NCI-H2196 (cell line): ENCODE results near the gene CELSR2.
A peak's percentile ranks its signal among the peaks of the same experiment; 100 is the strongest.
"Not testable (repeated sequence)": the region's sequence is repeated elsewhere in the genome, so short reads cannot be mapped to it uniquely, and the experiment has no call there.

Source experiments
- DNase-seq: peaks from one replicate; lab custom pipeline; 2025; ENCODE audit not compliant: unreplicated experiment; lab: John Stamatoyannopoulos, UW

Gene CELSR2

DNA sequence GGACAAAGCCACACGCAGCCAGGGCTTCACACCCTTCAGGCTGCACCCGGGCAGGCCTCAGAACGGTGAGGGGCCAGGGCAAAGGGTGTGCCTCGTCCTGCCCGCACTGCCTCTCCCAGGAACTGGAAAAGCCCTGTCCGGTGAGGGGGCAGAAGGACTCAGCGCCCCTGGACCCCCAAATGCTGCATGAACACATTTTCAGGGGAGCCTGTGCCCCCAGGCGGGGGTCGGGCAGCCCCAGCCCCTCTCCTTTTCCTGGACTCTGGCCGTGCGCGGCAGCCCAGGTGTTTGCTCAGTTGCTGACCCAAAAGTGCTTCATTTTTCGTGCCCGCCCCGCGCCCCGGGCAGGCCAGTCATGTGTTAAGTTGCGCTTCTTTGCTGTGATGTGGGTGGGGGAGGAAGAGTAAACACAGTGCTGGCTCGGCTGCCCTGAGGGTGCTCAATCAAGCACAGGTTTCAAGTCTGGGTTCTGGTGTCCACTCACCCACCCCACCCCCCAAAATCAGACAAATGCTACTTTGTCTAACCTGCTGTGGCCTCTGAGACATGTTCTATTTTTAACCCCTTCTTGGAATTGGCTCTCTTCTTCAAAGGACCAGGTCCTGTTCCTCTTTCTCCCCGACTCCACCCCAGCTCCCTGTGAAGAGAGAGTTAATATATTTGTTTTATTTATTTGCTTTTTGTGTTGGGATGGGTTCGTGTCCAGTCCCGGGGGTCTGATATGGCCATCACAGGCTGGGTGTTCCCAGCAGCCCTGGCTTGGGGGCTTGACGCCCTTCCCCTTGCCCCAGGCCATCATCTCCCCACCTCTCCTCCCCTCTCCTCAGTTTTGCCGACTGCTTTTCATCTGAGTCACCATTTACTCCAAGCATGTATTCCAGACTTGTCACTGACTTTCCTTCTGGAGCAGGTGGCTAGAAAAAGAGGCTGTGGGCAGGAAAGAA lies 25.5 kb downstream of the CELSR2 start:
- DNase-seq: peak; percentile 60

DNA sequence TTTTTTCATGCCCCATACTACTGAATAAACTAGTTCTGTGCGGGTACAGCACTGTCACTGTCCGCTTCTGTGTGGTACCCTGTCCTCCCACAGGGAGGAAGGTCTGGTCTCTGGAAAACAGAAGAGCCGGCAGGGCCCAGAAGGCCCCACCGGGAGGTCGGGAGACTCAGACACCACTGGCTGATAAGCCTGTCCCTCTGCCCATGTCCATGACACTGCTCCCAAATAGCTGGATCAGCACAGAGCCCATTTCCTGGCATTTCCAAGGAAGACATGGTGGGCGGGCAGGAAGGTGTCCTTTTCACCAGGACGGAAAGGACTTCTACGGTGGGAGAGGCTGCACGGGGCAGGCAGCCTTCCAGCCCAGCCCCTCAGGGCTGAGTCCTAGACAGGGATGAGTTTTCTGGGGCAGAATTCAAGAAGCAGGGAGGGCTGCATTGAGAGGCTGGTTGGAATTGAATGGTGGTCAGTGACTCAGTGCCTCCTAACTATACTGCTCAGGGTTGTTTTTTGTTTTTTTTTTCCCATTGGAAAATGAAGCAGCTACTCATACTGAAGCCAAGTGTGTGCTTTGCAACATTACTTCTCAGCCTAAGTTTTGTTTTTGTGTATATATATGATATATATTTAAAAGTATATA lies 26.5 kb downstream of the CELSR2 start:
- DNase-seq: no peak

DNA sequence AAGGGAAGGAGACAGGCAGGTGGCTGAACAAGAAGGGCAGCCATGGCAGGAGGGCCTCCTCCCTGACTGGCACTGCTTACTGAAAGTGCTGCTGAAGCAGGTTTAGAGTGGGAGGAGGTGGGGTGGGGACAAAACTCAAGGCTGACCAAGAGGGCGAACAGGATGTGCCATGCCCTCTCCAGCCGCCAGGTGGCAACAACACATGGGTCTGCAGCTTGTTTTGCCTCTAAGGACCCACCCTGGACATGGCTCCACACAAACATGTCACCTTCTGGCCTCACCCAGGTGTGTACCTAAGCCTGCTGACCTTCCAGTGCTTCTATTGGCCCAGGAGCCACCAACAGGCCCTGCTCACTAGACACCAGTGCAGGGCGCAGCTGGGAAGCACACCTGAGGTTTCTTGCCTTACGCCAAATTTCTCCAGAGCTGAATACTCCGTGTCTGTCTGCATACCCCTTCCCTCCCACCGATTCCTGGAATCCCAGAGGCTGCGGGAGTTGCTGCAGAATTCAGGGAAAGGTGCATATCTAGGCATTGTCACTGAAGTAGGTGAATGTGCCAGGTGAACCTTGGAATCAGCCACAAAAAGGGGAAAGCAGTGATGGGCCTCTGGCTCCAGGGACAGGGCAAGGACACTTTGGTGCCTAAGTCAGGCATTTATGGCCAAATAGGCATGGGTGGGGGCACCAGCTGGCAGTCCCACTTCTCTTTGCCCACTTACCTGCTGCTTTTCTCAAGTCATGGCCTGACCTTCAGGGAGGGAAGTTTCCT lies 28.3 kb downstream of the CELSR2 start:
- peak; percentile 83 for DNase-seq

DNA sequence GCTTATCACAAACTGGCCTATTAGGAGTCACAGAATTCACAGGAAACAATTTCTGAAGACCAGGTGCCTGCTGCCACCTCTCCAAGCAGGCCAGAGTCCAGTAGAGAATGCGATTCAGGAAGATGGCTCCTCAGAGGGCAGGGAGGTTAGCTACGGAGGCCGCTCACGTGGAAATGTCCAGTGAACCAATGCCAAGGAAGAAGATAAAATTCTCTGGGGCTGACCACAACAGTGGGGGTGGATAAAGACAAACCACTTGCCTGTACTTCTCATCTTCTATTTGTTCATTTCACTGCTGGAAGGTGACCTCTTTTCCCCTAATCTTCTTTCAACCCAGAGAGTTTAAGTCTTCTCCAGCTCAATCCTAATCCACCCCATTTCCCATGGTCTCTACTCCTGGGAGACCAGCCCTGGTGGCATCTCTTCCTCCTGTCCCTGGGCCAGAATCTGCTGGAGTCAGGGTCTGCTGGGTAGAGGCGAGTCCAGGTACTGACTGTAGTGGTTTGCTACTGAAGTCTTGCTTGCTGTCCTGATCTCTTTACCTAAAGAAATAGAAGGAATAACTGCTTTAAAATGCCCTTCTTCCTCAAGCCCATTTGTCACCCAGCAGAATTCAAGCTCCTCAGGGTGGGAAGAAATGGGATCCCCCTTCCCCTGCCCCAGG lies 30.4 kb downstream of the CELSR2 start:
- no peak for DNase-seq

DNA sequence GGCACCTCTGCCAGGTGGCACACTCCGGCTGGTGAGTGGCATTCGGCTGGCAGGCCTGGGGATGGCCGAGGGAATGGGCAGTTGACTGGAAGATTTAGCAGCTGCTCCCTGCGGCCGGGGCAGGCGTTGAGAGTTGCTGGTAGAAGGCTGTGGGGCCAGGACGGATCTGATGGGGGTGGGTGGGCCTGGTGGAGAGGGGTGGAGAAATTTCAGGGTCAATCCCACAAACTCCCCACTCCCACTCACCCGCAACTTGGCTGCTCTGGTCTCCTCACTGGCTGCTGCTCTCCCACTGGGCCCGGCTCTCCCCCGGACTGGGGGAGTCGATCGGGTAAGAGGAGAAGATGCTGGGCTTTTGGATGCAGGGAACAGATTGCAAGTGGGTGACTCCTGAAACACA lies 31.5 kb downstream of the CELSR2 start:
- DNase-seq: no peak

DNA sequence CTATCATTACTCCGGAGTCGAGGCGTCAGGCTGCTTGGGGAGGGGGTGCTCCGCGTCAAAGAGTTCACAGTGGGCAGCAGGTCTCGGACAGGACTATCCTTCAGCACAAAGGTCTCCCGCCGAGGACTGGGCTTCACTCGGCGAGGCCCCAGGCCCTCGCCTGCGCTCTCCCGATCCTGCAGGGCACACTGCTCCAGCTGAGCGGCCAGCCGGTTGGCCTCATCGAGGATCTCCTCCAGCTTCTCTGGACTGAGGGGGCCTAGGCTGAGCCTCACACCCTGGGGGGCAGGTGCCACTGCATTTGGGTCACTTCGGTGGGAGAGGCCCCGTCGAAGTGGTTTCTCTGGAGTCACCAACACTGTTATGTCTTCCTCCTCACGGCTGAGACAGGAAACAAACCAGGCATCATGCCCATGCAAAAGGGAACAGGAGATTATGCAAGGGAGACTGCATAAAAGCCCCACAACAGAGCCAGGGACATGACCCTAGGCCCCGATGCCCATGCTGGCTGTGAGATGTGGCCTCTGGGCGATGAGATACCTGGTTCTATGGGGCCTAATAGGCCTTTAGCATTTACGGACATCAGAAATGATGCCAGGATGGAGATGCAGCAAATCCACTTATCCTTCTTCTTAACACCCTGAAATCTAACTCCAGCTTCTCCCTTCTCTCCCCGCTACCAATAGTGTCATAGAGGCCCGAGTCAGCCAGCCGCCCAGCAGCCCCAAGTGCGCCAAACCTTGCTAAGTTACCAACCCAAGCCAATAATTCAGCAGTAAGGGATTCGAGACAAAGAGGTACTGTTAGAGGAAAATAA lies 32.5 kb downstream of the CELSR2 start:
- DNase-seq: no peak

DNA sequence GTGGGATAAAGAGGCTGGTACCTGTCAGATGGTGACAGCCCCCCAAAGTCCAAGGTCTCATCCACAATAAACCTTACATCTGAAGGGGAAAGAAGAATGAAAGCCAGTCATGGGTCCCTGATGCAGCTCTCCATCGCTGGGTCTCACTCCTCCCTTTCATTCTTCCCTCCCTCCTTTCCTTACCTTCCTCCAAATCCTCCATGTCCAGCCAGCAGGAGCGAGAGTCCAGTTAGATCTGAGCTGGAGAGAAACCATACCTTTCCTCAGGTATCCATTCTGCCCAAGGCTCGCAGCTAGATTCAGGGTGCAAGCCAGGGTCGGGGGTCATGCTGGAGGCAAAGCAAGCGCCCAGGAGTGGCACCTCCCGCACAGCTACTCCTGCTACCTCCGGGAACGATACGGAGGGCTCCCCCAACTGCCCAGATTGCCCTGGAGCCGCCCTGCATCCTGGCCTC lies 33.2 kb downstream of the CELSR2 start:
- no peak for DNase-seq

DNA sequence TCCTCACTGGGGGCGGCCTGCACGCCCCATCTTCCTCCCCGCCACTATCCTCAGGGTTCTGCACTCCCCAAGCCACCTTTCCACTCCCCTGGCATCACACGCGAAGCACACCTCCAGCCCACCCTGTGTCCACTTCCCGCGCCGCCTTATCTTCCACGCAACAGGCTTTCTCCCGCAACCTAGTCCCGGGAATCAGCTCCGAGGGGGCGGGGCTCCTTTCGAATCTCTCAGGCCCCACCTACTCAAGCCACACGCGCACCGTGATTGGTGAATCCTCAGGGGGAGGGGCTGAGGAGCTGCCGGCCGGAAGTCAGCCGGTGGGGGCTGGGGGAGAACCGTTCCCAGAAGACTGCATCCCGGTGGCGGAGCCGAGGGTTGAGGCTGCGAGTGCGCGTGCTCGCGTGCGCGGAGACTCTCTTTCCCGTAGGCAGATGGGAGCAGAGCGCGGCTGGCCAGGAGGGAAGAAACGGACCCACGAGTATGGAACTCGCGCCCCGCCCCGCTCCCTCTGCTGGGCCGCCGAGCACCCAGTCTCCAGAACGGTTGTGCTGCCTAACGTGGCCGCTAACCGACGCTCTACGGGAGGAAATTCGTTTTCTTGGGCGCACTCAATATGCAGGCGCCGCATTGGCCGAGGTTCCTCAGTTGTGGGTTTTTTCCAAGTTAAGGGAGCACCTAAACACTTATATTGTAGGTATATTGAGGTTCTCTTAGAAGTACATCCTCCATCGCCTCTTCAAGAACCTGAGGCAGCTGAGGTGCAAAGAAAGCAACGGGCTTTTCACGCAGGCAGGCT lies 33.8 kb downstream of the CELSR2 start, which contains the start of gene PSRC1:
Gene PSRC1, minus strand, starts transcription at position 194 of the 796 bp plus-strand sequence.
- DNase-seq: peak; percentile 97

DNA sequence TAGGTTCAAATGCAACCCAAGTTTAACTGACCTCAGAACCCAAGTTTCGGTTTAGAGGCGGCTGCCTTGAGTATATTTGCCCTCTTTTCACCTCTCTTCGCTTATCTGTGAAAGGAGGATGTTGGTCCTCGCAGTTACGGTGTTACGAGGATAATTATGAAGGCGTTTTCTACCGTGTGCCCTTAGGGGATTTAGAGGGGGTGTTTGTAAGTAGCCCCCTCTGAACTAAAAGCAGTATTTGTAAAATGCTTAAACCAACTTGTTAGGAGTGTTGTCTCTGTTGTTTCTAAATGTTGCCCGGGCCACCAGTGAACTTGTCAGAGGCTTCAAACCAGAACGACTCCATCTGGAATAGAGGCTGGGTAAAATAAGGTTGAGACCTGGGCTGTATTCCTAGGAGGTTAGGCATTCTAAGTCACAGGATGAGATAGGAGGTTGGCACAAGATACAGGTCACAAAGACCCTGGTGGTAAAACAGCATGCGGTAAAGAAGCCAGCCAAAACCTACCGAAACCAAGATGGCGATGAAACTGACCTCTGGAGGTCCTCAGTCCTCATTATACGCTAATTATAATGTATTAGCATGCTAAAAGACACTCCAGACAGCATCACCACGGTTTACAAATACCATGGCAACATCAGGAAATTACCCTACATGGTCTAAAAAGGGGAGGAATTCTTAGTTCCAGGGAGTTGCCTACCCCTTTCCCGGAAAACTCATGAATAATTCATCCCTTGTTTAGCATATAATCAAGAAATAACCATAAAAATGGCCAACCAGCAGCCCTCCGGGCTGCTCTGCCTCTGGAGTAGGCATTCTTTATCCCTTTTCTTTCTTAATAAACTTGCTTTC lies 34.6 kb downstream of the CELSR2 start:
- no peak for DNase-seq

DNA sequence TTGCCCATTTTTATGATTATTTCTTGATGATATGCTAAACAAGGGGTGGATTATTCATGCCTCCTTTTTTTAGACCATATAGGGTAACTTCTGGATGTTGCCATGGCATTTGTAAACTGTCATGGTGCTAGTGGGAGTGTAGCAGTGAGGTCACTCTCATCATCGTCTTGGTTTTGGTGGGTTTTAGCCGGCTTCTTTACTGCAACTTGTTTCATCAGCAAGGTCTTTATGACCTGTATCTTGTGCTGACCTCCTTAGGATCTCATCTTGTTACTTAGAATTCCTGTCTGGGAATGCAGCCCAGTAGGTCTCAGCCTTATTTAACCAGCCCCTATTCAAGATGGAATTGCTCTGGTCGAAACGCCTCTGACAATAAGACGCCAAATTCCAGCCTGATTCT lies 37.4 kb downstream of the CELSR2 start:
- not testable (repeated sequence) for DNase-seq

DNA sequence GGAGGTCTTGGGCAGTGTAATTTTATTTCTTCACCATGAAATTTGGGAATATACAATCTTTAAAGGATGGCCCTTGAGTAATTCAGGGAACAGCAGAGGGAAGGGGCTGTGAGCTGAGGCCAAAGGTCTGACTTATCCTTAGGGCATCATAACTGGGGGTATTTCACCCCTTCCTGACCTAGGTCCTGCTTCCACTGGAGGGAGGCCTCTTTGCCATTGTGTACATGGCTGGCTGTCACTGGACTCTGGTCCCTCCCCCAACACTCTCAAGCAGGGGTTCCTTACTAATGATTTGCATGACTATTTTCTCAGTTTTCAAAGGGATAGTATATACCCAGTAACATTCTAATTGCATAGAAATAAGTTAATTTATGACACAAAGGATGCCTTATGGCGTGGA lies 40.8 kb downstream of the CELSR2 start:
- no peak for DNase-seq

DNA sequence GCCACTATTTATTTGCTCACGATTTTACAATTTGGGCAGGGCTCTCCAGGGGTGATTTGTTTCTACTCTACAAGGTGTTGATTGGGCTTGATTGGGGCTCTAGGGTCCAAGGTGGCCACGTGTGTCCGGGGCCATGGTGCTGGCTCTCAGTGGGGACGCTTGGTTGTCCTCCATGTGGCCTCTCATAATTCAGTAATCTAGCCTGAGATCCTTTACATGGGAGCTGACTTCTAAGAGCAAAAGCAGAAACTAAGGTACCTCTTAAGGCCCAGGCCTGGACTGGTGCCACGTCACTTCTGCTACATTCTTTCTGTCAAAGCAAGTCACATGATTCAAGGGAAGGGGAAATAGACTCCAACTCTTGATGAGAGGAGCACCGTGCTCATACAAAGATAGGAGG lies 41.7 kb downstream of the CELSR2 start:
- DNase-seq: no peak

DNA sequence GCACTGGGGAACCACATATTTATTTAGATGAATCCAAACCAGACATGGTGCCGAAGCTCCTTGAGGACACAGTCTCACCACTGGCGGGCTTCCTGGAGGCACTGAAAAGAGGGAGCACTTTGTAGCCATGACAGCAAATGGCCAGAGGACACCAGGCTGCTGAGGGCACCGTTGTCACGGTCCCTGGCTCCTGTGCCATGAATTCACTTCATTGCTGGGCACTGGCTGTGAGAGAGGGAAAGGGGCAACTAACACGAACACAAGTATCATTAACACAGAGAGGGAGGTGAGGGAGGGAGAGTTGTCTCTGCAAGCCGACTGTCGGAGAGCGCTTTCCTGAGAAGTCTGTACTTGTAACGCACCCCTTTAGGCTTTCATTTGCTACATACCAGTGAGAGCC lies 43.0 kb downstream of the CELSR2 start:
- no peak for DNase-seq

DNA sequence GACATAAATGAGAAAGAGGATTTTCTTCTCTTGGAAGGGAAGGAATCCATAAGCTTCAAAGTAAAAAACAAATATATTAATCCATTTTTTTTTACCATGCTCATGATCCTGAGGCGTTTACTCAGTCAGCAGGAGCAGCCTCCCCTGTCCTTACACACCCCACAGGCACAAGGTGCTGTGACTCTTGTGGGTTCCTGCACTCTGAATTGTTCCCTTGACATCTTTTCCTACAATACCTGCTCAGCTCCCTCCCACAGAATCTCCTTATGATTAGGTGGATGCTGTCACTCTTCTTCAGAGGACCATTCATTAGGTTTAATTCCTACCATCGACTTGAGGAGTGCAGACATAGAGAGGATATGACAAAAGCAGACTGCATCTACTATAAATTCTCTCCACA lies 43.7 kb downstream of the CELSR2 start:
- DNase-seq: no peak

DNA sequence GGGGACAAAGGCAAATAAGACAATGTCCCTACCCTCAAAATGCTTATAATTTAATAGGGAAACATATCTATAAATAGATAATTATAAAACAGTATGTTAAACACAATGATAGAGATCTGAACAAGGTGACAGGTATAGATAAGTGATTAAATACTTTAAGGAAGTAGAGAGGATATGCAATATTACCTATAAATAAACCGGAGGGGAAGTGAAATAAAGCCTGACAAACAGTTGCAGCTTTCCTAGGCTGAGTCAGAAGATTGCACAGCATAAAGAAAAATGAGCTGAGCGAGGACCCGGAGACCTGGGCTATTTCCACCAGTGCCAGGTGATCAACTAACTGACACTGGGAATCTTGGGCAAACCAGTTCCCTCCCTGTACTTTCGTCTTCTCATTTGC lies 45.1 kb downstream of the CELSR2 start:
- DNase-seq: no peak

DNA sequence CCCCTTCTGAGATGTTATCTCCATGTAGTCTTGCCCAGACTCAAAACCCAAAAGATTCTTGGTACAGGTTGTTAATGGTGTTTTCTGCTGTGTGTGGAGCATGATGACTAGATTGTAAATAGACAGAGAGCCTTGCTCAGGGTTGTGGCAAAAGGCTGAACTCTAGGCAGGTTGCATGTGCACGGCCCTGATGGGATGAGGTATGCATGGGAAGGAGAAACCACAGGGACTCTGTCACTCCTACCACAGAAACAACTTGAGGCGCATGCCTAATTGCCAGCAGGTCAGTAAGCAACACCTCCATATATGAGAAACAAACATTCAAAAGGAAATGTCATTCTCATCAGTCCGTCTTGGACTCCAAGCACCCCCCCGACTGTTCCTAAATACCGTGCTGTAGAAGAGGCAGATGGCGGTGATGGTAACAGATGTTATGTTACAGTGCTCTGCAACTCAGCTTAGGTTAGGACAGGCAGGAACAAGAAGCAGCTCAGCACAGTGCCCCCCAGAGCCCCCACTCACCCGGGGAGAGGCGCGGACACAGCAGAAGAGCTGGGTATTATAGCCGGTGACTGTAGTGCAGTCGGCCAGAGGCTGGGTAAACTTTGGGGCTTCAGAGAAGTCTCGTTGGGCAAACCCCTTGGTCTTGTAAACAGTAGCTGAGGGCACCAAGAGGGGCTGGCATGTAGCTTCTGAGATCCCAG lies 46.5 kb downstream of the CELSR2 start:
- no peak for DNase-seq

DNA sequence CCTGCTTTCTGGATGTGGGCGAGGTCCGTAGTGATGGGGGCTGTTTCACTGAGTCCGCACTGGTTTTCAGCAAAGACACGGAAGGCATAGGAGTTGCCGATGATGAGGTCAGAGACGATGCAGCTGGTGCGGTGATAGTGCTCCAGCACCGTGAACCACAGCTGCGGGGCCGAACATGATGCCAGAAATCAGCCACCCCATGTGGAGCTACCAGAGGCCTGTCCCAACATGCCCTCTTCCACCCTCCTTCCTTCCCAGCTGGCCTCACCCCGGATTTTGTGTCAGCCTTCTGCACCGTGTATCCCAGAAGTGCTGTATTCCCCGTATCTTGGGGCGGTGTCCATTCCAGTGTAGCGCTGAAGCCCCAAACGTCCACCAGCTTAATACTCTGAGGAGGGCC lies 47.4 kb downstream of the CELSR2 start:
- no peak for DNase-seq
